Gastrocnemius medialis (tissue), 4 donors: ENCODE results near the gene CXorf65. TPM values are rescaled to one million over a fixed set of nuclear protein-coding genes. Genes with fewer than 3 reads are reported as not detected.

Experiments used
- ATAC-seq, 2 donors: fragments of 150-250 bp; one replicate each; pipeline ENCODE4 v1.9.1; 2016
- DNase-seq, 2 donors: peaks; one replicate each; pipeline ENCODE4 v3.0.0-alpha.2; 2019
- H3K27ac ChIP-seq, 4 donors: fragments of 200-600 bp; sonication (generic); 1 replicate in 1 of 4; 2 replicates in 3 of 4; pipeline ENCODE4 v1.5.1; 2016 to 2018; ENCODE audit warnings: mild to moderate bottlenecking in 2 of 4, moderate library complexity in 1 of 4
- H3K27me3 ChIP-seq, 3 donors: fragments of 200-600 bp; sonication (generic) in 2 of 3; 1 replicate in 1 of 3; 2 replicates in 2 of 3; pipeline versions ENCODE4 v1.5.1 to v1.6.0; 2016 to 2019; ENCODE audit warnings: mild to moderate bottlenecking in 1 of 3, moderate library complexity in 1 of 3
- H3K36me3 ChIP-seq, 2 donors: fragments of 200-600 bp; sonication (generic) in 1 of 2; one replicate each; pipeline ENCODE4 v1.5.1; 2017 to 2018
- H3K4me1 ChIP-seq, 2 donors: fragments of 200-600 bp; sonication (generic) in 1 of 2; one replicate each; pipeline ENCODE4 v1.5.1; 2016 to 2017; ENCODE audit warnings: mild to moderate bottlenecking in 2 of 2
- H3K4me3 ChIP-seq, 4 donors: fragments of 200-600 bp; sonication (generic) in 3 of 4; 1 replicate in 1 of 4; 2 replicates in 3 of 4; pipeline ENCODE4 v1.5.1; 2016 to 2019; ENCODE audit warnings: mild to moderate bottlenecking in 2 of 4
- H3K9me3 ChIP-seq, 3 donors: fragments of 200-600 bp; sonication (generic) in 2 of 3; 1 replicate in 1 of 3; 2 replicates in 2 of 3; pipeline ENCODE4 v1.5.1; 2016 to 2019
- CTCF ChIP-seq, 5 experiments: fragments of 450-650 bp in 3 of 5; fragments of 200-600 bp in 2 of 5; sonication (generic) in 2 of 5; IDR thresholded peaks in 4 of 5; conservative IDR thresholded peaks in 1 of 5; 1 replicate in 4 of 5; 2 replicates in 1 of 5; pipeline ENCODE4 v1.5.1; 2016 to 2019; ENCODE audit warnings: antibody characterized with exemption in 5 of 5, mild to moderate bottlenecking in 3 of 5, moderate library complexity in 3 of 5
- POLR2A ChIP-seq, 2 donors: fragments of 450-650 bp; IDR thresholded peaks; one replicate each; pipeline ENCODE4 v1.6.1; 2017; ENCODE audit warnings: antibody characterized with exemption in 2 of 2, mild to moderate bottlenecking in 2 of 2, moderate library complexity in 2 of 2
- in situ Hi-C, 4 donors: fragments of 200-750 bp; cut with MboI; loops; one replicate each; pipeline versions ENCODE4 v1.15.0 to v1.8.0; 2017; ENCODE audit warnings: low sequenced_read_pairs in 4 of 4
- intact Hi-C: fragments of 100-400 bp; cut with DNase I; formaldehyde crosslinking; loops from one replicate; pipeline ENCODE4 v1.15.1; 2023; ENCODE audit warnings: low total_unique reads
- total RNA-seq, 4 donors: library from RNA; depleted of rRNA; stranded (reverse); fragments of >200 nt; gene quantifications; one replicate each; pipeline versions ENCODE4 v1.1.0 to v1.2.3, GENCODE V29; 2016

The CXorf65 gene
- total RNA-seq, 4 donors from 2014 or later = not detected

DNA sequence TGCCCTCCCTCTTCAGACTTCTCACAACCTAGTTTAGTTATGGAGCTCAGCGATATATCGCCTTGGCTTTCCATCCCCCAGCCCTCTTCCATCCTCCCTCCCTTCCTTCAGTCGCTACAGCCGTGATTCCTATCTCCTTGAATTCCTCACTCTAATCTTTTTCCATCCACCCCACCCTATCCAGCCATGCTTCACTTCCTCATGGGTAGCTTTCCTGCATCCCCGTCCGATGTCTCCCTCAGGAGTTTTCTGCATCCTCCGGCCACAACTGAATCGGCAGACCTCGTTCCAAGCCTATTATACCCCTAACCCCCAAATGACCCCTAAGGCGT is 38.9 kb downstream of the CXorf65 start:
- Histone ChIP-seq H3K4me3 (peak overlapping the region; percentile 66 to 74 (median 72)), H3K36me3 (no peaks in the 10 kb centered on the region), H3K27ac (peak overlapping the region; percentile 86 to 93 (median 89)), H3K4me1 (peaks cover 3 to 8% of the 10 kb centered on the region in 2 donors), H3K27me3 (no peaks in the 10 kb centered on the region), H3K9me3 (no peaks in the 10 kb centered on the region)
- peak; percentile 26 for ATAC-seq
- TF ChIP-seq POLR2A (IDR thresholded peaks at IDR 0.05) = no peak
- no peak for TF ChIP-seq CTCF (IDR thresholded peaks at IDR 0.05 in 4 of 5, conservative IDR thresholded peaks at IDR 0.05 in 1 of 5)
- intact Hi-C loops = loop anchor here (1.0 to 5.0 kb wide), 4 partner anchors 28 to 185 kb away; partner anchors contain the start of genes FOXO4, MED12 and ZMYM3
- in situ Hi-C loops = no loop called here
- no peak for DNase-seq

GRCh38 chrX:71067089-71067488 is 39.5 kb downstream of the CXorf65 start:
- intact Hi-C loops (loop anchor here (5.0 kb wide), 1 partner anchor 185 kb away; the partner anchor contains the start of gene ZMYM3), in situ Hi-C loops (no loop called here)
- Histone ChIP-seq H3K9me3 (no peaks in the 10 kb centered on the region), H3K4me3 (peak overlapping the region; percentile 66 to 74 (median 72)), H3K36me3 (peaks cover 0 to under 1% of the 10 kb centered on the region in 2 donors), H3K27ac (peak overlapping the region; percentile 86 to 93 (median 89)), H3K27me3 (no peaks in the 10 kb centered on the region), H3K4me1 (peaks cover 3 to 8% of the 10 kb centered on the region in 2 donors)
- ATAC-seq = no peak
- TF ChIP-seq POLR2A (IDR thresholded peaks at IDR 0.05) (no peak), CTCF (IDR thresholded peaks at IDR 0.05 in 4 of 5, conservative IDR thresholded peaks at IDR 0.05 in 1 of 5) (no peak)
- DNase-seq = no peak

DNA sequence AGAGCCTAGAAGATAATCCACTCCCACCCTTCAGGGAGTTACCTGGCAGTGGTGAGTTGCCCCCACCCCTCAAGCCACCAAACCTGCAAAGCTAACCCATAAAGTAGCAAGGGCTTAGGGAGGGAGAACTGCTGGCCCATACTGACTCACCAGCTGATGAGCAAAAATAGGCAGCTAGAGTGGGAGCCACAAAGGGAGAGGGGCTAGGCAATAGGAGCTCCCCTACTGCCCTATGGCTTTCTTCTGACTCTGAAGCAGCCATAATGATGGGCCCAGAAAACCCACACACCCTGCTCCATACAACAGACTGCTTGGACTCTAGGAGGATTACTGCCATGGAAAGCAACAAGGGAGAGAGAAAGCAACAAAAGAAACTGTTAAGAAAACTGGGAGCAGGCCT is 46.4 kb downstream of the CXorf65 start:
- Histone ChIP-seq H3K27ac (no peak overlapping the region), H3K27me3 (no peaks in the 10 kb centered on the region), H3K36me3 (peaks cover 0 to 30% of the 10 kb centered on the region in 2 donors), H3K4me1 (no peaks in the 10 kb centered on the region), H3K4me3 (no peak overlapping the region), H3K9me3 (no peaks in the 10 kb centered on the region)
- in situ Hi-C loops = no loop called here
- ATAC-seq (no peak), DNase-seq (no peak)
- intact Hi-C loops = no loop called here
- TF ChIP-seq POLR2A (IDR thresholded peaks at IDR 0.05) (no peak), CTCF (IDR thresholded peaks at IDR 0.05 in 4 of 5, conservative IDR thresholded peaks at IDR 0.05 in 1 of 5) (no peak)

DNA sequence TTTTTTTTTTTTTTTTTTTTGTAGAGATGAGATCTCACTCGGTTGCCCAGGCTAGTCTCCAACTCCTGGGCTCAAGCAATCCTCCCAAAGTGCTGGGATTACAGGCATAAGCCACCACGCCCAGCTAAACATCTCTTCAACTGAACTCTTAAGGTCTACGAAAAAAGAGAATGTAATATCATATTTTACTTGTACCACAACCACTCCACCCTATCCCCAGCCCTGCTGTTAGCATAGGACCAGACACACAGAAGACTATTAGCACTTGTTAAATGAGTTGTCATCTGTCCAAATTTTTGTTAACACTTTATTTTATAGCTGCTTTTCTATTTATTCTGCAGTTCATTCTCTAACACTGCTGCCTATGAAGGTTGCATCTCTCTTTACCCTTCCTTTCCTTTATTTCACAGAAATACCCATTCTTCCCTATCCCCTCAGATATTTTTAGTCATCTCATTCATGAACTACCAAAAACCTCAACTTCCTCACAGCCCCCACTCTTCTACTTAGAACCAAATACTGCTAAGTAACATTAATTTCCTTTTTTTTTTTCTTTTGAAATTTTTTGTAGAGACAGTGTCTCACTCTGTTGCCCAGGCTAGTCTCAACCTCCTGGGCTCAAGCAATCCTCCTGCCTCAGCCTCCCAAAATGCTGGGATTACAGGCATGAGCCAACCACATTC is 48.6 kb downstream of the CXorf65 start:
- intact Hi-C loops = no loop called here
- DNase-seq (no peak), ATAC-seq (no peak)
- no peak overlapping the region for H3K4me3 ChIP-seq
- no peak for TF ChIP-seq CTCF (IDR thresholded peaks at IDR 0.05 in 4 of 5, conservative IDR thresholded peaks at IDR 0.05 in 1 of 5)
- TF ChIP-seq POLR2A (IDR thresholded peaks at IDR 0.05) = no peak
- no peak overlapping the region for H3K27ac ChIP-seq
- in situ Hi-C loops = no loop called here
- peaks cover 0 to 30% of the 10 kb centered on the region in 2 donors for H3K36me3 ChIP-seq
- H3K4me1 ChIP-seq = no peaks in the 10 kb centered on the region
- no peaks in the 10 kb centered on the region for H3K9me3 ChIP-seq
- no peaks in the 10 kb centered on the region for H3K27me3 ChIP-seq
